Measurements from ENCODE around the gene ASF1A.
A peak's percentile ranks its signal among the peaks of the same experiment; 100 is the strongest.

Gene ASF1A

GRCh38 chr6:118913161-118913560 is 19.2 kb downstream of the ASF1A start:
- DNase-seq (ENCODE audit: low spot score) = no peak

- no peak for DNase-seq (ENCODE audit: low spot score)
Measured at GRCh38 chr6:118914598-118914997, 20.6 kb downstream of the ASF1A start.

- no peak for DNase-seq (ENCODE audit: low spot score)
Measured at GRCh38 chr6:118917546-118918328, 23.8 kb downstream of the ASF1A start.

GRCh38 chr6:118918329-118918725 is 24.4 kb downstream of the ASF1A start:
- no peak for DNase-seq (ENCODE audit: low spot score)

GRCh38 chr6:118921084-118921483 is 27.1 kb downstream of the ASF1A start:
- no peak for DNase-seq (ENCODE audit: low spot score)

GRCh38 chr6:118923035-118923434 is 29.1 kb downstream of the ASF1A start:
- DNase-seq (ENCODE audit: low spot score) = no peak

- no peak for DNase-seq (ENCODE audit: low spot score)
Measured at GRCh38 chr6:118930680-118931079, 36.7 kb downstream of the ASF1A start.

GRCh38 chr6:118931436-118931835 is 37.5 kb downstream of the ASF1A start:
- DNase-seq (ENCODE audit: low spot score) = no peak

- no peak for DNase-seq (ENCODE audit: low spot score)
Measured at GRCh38 chr6:118932421-118932820, 38.5 kb downstream of the ASF1A start.

GRCh38 chr6:118933855-118934460 is 40.0 kb downstream of the ASF1A start:
- DNase-seq (ENCODE audit: low spot score) = no peak

GRCh38 chr6:118934461-118935330 is 40.7 kb downstream of the ASF1A start, which contains the start of gene MCM9:
Gene MCM9 (minus strand): TSS chr6:118935159. CDS start chr6:118931723, 3,436 bp downstream.
- DNase-seq (ENCODE audit: low spot score) = peak; percentile 97

GRCh38 chr6:118935331-118935668 is 41.3 kb downstream of the ASF1A start:
- DNase-seq (ENCODE audit: low spot score) = no peak

- DNase-seq (ENCODE audit: low spot score) = no peak
Measured at GRCh38 chr6:118935978-118936703, 42.2 kb downstream of the ASF1A start.

- no peak for DNase-seq (ENCODE audit: low spot score)
Measured at GRCh38 chr6:118939683-118940082, 45.7 kb downstream of the ASF1A start.

GRCh38 chr6:118940770-118941169 is 46.8 kb downstream of the ASF1A start:
- DNase-seq (ENCODE audit: low spot score) = no peak

- DNase-seq (ENCODE audit: low spot score) = no peak
Measured at GRCh38 chr6:118945217-118945616, 51.3 kb downstream of the ASF1A start.

GRCh38 chr6:118952683-118953082 is 58.7 kb downstream of the ASF1A start:
- no peak for DNase-seq (ENCODE audit: low spot score)

GRCh38 chr6:118953391-118953790 is 59.4 kb downstream of the ASF1A start:
- DNase-seq (ENCODE audit: low spot score) = no peak
